GM12875 (cell line): ENCODE data around the gene SLCO3A1.

Experiments used
- H3K4me3 ChIP-seq: one replicate; pipeline ENCODE4 v1.5.1; 2011; ENCODE audit warnings: low read depth, low read length, control low read depth
- TF ChIP-seq, protein P1 (sequence below): IDR thresholded peaks from 2 replicates; pipeline ENCODE4 v1.5.1; 2011; ENCODE audit warnings: low read depth, mild to moderate bottlenecking, control low read depth, inconsistent platforms, low read length, moderate library complexity, borderline replicate concordance; ENCODE audit not compliant: insufficient read depth

Gene SLCO3A1

DNA sequence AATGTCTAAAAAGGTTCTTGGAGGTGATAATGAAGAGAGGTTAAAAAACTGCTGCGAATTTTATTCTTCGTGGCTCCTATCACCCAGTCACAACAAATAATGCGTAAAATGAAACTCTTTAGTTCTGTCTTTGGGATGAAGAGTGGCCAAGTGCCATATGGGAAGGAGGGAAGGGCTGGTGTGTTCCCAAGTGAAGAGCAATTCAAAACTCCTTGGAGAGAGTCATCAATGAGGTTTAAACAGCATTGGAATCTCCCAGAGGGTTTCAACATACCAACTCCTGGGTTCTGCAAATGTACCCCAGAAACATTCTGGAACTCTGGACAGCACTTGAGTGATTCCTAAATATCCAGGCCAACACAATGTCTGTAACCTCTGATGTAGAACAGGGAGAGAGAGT is 45.3 kb downstream of the SLCO3A1 start:
- no peak overlapping the region for H3K4me3 ChIP-seq
- TF ChIP-seq, protein P1, sequence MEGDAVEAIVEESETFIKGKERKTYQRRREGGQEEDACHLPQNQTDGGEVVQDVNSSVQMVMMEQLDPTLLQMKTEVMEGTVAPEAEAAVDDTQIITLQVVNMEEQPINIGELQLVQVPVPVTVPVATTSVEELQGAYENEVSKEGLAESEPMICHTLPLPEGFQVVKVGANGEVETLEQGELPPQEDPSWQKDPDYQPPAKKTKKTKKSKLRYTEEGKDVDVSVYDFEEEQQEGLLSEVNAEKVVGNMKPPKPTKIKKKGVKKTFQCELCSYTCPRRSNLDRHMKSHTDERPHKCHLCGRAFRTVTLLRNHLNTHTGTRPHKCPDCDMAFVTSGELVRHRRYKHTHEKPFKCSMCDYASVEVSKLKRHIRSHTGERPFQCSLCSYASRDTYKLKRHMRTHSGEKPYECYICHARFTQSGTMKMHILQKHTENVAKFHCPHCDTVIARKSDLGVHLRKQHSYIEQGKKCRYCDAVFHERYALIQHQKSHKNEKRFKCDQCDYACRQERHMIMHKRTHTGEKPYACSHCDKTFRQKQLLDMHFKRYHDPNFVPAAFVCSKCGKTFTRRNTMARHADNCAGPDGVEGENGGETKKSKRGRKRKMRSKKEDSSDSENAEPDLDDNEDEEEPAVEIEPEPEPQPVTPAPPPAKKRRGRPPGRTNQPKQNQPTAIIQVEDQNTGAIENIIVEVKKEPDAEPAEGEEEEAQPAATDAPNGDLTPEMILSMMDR = no peak

DNA sequence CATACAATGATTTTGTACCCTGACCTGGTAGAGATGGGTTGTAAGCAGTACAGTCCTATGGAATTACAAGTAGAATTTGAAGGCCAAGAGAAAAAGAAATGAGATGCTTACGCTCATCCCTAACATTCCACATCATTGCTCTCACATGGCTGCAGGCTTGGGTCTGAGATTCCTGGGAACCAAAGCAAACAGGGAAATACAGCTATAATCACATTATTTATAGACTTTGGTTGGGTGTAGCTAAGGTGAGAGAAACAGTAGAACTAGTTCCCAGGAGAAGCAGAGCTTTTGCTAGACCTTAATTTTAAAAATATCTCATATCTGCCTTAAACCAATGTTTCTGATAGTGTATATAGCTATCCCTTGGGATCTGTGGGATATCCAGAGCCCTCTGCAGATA is 51.4 kb downstream of the SLCO3A1 start:
- TF ChIP-seq, protein P1 = no peak

DNA sequence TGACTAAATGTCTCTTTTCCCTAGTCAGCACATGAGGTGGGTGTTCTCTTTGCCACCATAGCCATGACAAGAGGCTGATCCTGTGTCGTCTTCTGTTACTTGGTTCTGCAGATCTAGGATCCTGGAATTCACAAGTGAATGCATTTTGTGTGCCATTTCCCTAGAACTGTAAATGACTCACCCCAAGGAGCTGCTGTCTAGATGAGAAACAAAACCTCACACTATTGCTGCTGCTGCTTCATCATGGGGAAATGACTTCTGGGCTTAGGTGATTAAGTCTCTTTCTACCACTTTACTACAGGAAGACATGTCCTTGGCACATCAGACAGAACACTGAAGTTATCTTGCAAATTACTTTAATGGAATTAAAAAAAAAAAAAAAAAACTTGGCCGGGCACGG is 54.9 kb downstream of the SLCO3A1 start:
- H3K4me3 ChIP-seq = no peak overlapping the region
- TF ChIP-seq, protein P1 = no peak

More for the DNA sequence above, 51.4 kb downstream of the SLCO3A1 start:
- H3K4me3 ChIP-seq = no peak overlapping the region

DNA sequence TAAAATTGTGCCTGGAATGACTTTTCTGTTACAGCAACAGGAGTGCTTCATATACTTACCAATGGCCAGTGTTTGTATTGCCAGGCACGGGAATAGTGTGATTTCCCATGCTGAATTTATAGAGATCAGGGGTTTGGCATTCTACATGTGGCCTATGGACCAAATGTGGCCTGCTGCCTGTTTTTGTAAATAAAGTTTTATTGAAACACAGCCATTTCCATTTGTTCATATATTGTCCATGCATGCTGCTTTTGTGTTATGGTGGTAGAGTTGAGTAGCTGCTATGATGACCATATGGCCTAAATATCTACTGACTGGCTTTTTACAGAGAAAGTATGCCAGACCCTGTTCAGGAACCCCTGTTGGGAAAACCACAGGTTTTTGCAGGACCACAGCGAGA is 55.6 kb downstream of the SLCO3A1 start:
- no peak overlapping the region for H3K4me3 ChIP-seq
- TF ChIP-seq, protein P1 = no peak

DNA sequence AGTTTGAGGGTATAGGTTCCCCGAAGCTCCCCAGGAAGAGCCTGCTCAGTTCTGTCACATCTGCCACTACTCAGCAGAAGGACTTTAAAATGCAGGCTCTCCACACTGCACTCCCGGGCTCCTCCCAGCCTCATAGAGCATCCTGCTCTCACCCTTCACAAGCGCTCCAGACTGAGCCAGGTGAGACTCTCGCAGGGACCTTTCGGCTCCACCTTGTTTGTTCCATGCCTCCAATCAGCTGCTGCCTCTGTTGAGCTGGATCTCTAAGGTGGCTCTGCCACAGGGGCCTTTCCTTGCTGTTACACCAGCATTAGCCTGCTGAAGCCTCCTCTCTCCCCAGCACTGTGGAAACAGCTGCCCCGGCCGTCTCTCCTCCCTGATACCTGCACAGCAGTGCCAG is 56.1 kb downstream of the SLCO3A1 start:
- TF ChIP-seq, protein P1 = no peak
- no peak overlapping the region for H3K4me3 ChIP-seq

DNA sequence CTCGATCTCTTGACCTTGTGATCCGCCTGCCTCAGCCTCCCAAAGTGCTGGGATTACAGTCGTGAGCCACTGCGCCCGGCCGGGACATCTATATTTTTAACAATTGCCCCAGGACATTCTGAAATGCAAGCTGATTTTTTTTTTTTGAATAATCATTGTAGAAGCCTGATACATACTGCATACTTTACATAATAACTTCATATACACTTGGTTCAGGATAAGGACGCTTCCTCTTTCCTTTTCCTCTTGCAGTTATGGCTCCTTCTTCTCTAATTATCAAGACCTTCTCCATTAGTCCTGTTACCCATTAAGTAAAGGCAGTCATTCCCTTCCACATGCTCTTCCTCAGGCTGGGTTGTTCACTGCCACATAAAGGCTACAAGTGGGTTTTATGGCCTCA is 58.3 kb downstream of the SLCO3A1 start:
- TF ChIP-seq, protein P1 = no peak
- H3K4me3 ChIP-seq = no peak overlapping the region

DNA sequence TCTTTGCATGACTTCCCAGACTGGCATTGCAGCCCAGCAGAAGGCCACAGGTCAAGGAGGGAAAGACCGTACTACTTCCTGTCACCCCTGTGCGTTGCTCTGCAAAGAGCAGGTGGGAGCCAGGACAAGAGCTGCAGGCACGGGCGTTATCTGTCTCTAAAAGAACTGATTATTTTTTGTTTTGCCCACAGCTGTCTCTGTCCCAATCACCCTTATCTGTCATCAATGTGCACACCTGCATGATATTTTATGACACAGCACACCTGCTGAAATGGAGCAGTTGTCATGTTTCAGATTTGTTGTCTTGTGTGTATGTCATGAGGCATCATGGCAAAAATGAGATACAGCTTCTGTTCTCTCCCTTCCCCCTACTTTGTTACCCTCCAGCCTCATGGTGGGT is 58.8 kb downstream of the SLCO3A1 start:
- TF ChIP-seq, protein P1 = no peak
- H3K4me3 ChIP-seq = no peak overlapping the region
